ENCODE results near the gene PDXK. TPM values are rescaled to one million over a fixed set of nuclear protein-coding genes. Genes with fewer than 3 reads are reported as not detected.

Gene PDXK
- polyA plus RNA-seq, 1 of the 3 experiments (the other 2 are of a cell fraction), result 85.7 TPM

DNA sequence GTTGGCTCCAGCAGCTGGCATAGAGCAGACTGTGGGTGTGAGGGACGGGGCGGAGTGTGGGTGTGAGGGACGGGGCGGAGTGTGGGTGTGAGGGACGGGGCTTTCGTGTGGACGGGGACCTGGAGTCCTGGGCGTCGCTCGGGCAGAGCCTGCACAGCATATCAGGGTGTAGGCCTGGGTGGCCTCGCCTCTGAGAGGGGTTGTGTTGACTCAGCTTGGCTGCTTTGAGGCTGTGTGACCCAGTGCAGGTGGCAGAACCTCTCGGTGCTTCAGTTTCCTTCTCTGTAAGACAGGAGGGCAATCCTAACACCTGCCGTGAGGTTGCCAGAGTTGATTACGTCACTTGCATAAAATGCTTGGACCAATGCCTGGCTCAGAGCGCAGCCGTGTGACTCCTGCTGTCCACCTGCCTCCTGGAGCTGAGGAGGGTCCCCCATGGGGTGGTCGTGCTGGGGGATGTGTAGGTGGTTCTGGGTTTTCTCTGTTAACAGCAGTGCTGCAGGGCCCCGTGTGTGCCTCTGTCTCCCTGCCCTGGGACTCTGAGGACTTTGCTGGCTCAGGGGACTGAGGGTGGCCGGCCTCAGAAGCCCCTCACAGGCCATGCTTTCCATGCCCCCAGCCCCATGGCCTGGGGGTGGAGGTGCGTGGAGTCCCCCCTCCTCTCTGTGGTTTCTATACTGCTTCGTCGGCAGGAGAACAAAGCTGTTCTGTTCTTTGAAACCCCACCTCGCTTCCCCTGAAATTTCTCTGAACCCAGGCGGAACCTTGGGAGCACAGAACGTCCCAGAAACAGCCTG, 15.4 kb downstream of the PDXK start:
- peaks cover 60% of the 10 kb centered on the region for H3K79me2 ChIP-seq (ENCODE audit: insufficient read depth)
- H4K20me1 ChIP-seq (ENCODE audit: insufficient read depth), result 0 out of 2 replicates have a peak, but pooled peaks cover 16% of the 10 kb centered on the region
- H3K4me3 ChIP-seq (ENCODE audit: low read depth in 2 of 2, low read length in 1 of 2), result no peak overlapping the region
- CTCF ChIA-PET, result no interaction called here
- H2AFZ ChIP-seq (ENCODE audit: low read depth), result no peak overlapping the region
- H3K27ac ChIP-seq (ENCODE audit: low read depth in 2 of 2, low read length in 1 of 2), result no peak overlapping the region
- H3F3A ChIP-seq (replicated peaks; ENCODE audit: insufficient read depth), result peaks cover 10% of the 10 kb centered on the region
- no peaks in the 10 kb centered on the region for H3K9me2 ChIP-seq
- no peaks in the 10 kb centered on the region for H3K9me3 ChIP-seq
- H3K27me3 ChIP-seq (ENCODE audit: insufficient read depth), result no peaks in the 10 kb centered on the region
- no peak for DNase-seq
- no peak overlapping the region for H3K4me2 ChIP-seq
- TF ChIP-seq, protein P1, sequence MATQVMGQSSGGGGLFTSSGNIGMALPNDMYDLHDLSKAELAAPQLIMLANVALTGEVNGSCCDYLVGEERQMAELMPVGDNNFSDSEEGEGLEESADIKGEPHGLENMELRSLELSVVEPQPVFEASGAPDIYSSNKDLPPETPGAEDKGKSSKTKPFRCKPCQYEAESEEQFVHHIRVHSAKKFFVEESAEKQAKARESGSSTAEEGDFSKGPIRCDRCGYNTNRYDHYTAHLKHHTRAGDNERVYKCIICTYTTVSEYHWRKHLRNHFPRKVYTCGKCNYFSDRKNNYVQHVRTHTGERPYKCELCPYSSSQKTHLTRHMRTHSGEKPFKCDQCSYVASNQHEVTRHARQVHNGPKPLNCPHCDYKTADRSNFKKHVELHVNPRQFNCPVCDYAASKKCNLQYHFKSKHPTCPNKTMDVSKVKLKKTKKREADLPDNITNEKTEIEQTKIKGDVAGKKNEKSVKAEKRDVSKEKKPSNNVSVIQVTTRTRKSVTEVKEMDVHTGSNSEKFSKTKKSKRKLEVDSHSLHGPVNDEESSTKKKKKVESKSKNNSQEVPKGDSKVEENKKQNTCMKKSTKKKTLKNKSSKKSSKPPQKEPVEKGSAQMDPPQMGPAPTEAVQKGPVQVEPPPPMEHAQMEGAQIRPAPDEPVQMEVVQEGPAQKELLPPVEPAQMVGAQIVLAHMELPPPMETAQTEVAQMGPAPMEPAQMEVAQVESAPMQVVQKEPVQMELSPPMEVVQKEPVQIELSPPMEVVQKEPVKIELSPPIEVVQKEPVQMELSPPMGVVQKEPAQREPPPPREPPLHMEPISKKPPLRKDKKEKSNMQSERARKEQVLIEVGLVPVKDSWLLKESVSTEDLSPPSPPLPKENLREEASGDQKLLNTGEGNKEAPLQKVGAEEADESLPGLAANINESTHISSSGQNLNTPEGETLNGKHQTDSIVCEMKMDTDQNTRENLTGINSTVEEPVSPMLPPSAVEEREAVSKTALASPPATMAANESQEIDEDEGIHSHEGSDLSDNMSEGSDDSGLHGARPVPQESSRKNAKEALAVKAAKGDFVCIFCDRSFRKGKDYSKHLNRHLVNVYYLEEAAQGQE (IDR thresholded peaks at IDR 0.05; ENCODE audit: low read depth, low read length), result no peak
- TF ChIP-seq TCF12 (IDR thresholded peaks at IDR 0.05), result no peak
- TF ChIP-seq, protein P2, sequence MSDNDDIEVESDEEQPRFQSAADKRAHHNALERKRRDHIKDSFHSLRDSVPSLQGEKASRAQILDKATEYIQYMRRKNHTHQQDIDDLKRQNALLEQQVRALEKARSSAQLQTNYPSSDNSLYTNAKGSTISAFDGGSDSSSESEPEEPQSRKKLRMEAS (IDR thresholded peaks at IDR 0.05; ENCODE audit: low read depth), result no peak
- WGBS (ENCODE audit: low lambda C conversion rate), result 90% methylated on average over 23 of the region's 25 CpGs
- POLR2A ChIA-PET, result no interaction called here
- H3K9ac ChIP-seq, result no peak overlapping the region
- peaks cover 8 to 12% of the 10 kb centered on the region in 2 experiments for H3K36me3 ChIP-seq (replicated peaks in 1 of 2; ENCODE audit: control insufficient read depth in 1 of 2, insufficient read depth in 2 of 2, low read length in 1 of 2)
- peaks cover 4 to 18% of the 10 kb centered on the region in 2 experiments; a peak in 2 of 4 replicates for H3K4me1 ChIP-seq (ENCODE audit: control insufficient read depth in 1 of 2, insufficient read depth in 2 of 2, low read depth in 1 of 2, low read length in 1 of 2)

DNA sequence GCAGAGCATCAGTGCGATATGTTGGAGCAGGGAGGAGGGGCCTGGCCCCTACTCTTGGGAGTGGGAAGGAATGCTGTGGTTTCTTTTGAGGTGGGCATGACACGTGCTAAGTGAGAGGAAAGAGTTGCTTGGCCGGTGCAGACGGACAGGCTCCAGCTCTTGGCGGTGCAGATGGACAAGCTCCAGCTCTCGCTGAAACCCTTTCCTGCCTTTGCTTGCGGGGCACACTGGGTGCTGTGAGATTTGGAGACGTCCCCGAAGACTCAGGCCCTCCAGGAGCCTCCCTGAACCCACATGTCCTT, 15.9 kb downstream of the PDXK start:
- H4K20me1 ChIP-seq (ENCODE audit: insufficient read depth), result 0 out of 2 replicates have a peak, but pooled peaks cover 16% of the 10 kb centered on the region
- no peaks in the 10 kb centered on the region for H3K9me3 ChIP-seq
- H3K4me3 ChIP-seq (ENCODE audit: low read depth in 2 of 2, low read length in 1 of 2), result no peak overlapping the region
- no peak overlapping the region for H3K27ac ChIP-seq (ENCODE audit: low read depth in 2 of 2, low read length in 1 of 2)
- no peak for DNase-seq
- no peak overlapping the region for H3K4me2 ChIP-seq
- TF ChIP-seq, protein P3, sequence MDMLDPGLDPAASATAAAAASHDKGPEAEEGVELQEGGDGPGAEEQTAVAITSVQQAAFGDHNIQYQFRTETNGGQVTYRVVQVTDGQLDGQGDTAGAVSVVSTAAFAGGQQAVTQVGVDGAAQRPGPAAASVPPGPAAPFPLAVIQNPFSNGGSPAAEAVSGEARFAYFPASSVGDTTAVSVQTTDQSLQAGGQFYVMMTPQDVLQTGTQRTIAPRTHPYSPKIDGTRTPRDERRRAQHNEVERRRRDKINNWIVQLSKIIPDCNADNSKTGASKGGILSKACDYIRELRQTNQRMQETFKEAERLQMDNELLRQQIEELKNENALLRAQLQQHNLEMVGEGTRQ (IDR thresholded peaks at IDR 0.05; ENCODE audit: borderline replicate concordance, low read depth, low read length), result no peak
- no peak for TF ChIP-seq ELF1 (IDR thresholded peaks at IDR 0.05)
- no peak for TF ChIP-seq RCOR1 (IDR thresholded peaks at IDR 0.05; ENCODE audit: low read length)
- POLR2A ChIA-PET, result no interaction called here
- H3F3A ChIP-seq (replicated peaks; ENCODE audit: insufficient read depth), result peaks cover 10% of the 10 kb centered on the region
- H3K27me3 ChIP-seq (ENCODE audit: insufficient read depth), result no peaks in the 10 kb centered on the region
- no peaks in the 10 kb centered on the region for H3K9me2 ChIP-seq
- CTCF ChIA-PET, result no interaction called here
- no peak overlapping the region for H2AFZ ChIP-seq (ENCODE audit: low read depth)
- H3K4me1 ChIP-seq (ENCODE audit: control insufficient read depth in 1 of 2, insufficient read depth in 2 of 2, low read depth in 1 of 2, low read length in 1 of 2), result peaks cover under 1 to 12% of the 10 kb centered on the region in 2 experiments; a peak in 2 of 4 replicates
- H3K79me2 ChIP-seq (ENCODE audit: insufficient read depth), result peaks cover 54% of the 10 kb centered on the region
- H3K36me3 ChIP-seq (replicated peaks in 1 of 2; ENCODE audit: control insufficient read depth in 1 of 2, insufficient read depth in 2 of 2, low read length in 1 of 2), result peaks cover 8 to 12% of the 10 kb centered on the region in 2 experiments
- no peak overlapping the region for H3K9ac ChIP-seq
- WGBS (ENCODE audit: low lambda C conversion rate), result 54% methylated on average over 5 of the region's 9 CpGs

Measured in SK-N-SH (cell line).